ENCODE data around the gene BAIAP2.

The BAIAP2 gene

GRCh38 chr17:81163051-81163695, 128.2 kb downstream of the BAIAP2 start:
- no peak for TF ChIP-seq POLR2AphosphoS5 (IDR thresholded peaks at IDR 0.05; ENCODE audit: low read depth, low read length)

- TF ChIP-seq POLR2AphosphoS5 (IDR thresholded peaks at IDR 0.05; ENCODE audit: low read depth, low read length) = no peak
- TF ChIP-seq REST (IDR thresholded peaks at IDR 0.05; ENCODE audit: insufficient read depth in 1 of 2, low read depth in 2 of 2, low read length in 2 of 2) = no peak
- TF ChIP-seq SIN3A (IDR thresholded peaks at IDR 0.05; ENCODE audit: borderline replicate concordance, insufficient read depth, low read length) = no peak
Observed at GRCh38 chr17:81163703-81164370, 128.9 kb downstream of the BAIAP2 start.

GRCh38 chr17:81164371-81165245, 129.7 kb downstream of the BAIAP2 start:
- TF ChIP-seq TAF1 (IDR thresholded peaks at IDR 0.05; ENCODE audit: borderline replicate concordance, insufficient read depth, low read length) (no peak), SIN3A (IDR thresholded peaks at IDR 0.05; ENCODE audit: borderline replicate concordance, insufficient read depth, low read length) (no peak), REST (IDR thresholded peaks at IDR 0.05; ENCODE audit: insufficient read depth in 1 of 2, low read depth in 2 of 2, low read length in 2 of 2) (no peak), POLR2AphosphoS5 (IDR thresholded peaks at IDR 0.05; ENCODE audit: low read depth, low read length) (no peak)

- no peak for TF ChIP-seq TAF1 (IDR thresholded peaks at IDR 0.05; ENCODE audit: borderline replicate concordance, insufficient read depth, low read length)
- TF ChIP-seq POLR2AphosphoS5 (IDR thresholded peaks at IDR 0.05; ENCODE audit: low read depth, low read length) = no peak
- no peak for TF ChIP-seq REST (IDR thresholded peaks at IDR 0.05; ENCODE audit: insufficient read depth in 1 of 2, low read depth in 2 of 2, low read length in 2 of 2)
- TF ChIP-seq SIN3A (IDR thresholded peaks at IDR 0.05; ENCODE audit: borderline replicate concordance, insufficient read depth, low read length) = no peak
- no peak for TF ChIP-seq FOXP2 (optimal IDR thresholded peaks at IDR 0.05; ENCODE audit: borderline replicate concordance, extremely low read depth, extremely low read length, insufficient read depth)
Observed at GRCh38 chr17:81165246-81166032, 130.5 kb downstream of the BAIAP2 start, which contains the start of gene PVALEF. TSS of gene PVALEF (plus strand) at chr17:81165507. CDS start at chr17:81181227, 15,720 bp downstream.

GRCh38 chr17:81166033-81166492, 131.1 kb downstream of the BAIAP2 start, which contains the start of gene AATK:
TSS of gene AATK (minus strand) at chr17:81166221. CDS start at chr17:81165992, 229 bp downstream.
- TF ChIP-seq REST (IDR thresholded peaks at IDR 0.05; ENCODE audit: insufficient read depth in 1 of 2, low read depth in 2 of 2, low read length in 2 of 2) = no peak
- no peak for TF ChIP-seq FOXP2 (optimal IDR thresholded peaks at IDR 0.05; ENCODE audit: borderline replicate concordance, extremely low read depth, extremely low read length, insufficient read depth)
- no peak for TF ChIP-seq POLR2AphosphoS5 (IDR thresholded peaks at IDR 0.05; ENCODE audit: low read depth, low read length)
- TF ChIP-seq SIN3A (IDR thresholded peaks at IDR 0.05; ENCODE audit: borderline replicate concordance, insufficient read depth, low read length) = no peak
- no peak for TF ChIP-seq TAF1 (IDR thresholded peaks at IDR 0.05; ENCODE audit: borderline replicate concordance, insufficient read depth, low read length)

Measured in PFSK-1 (cell line).